ENCODE measurements around the gene TRPV2.
"Not testable (repeated sequence)": the region's sequence is repeated elsewhere in the genome, so short reads cannot be mapped to it uniquely, and the experiment has no call there.

GRCh38 chr17:16395887-16396286 lies 19.5 kb upstream of the TRPV2 start:
- TF ChIP-seq EZH2 (IDR thresholded peaks at IDR 0.05; ENCODE audit: low read depth, unreplicated experiment); CTCF (conservative IDR thresholded peaks at IDR 0.05; ENCODE audit: low read depth in 2 of 2); JUNB (IDR thresholded peaks at IDR 0.05; ENCODE audit: unreplicated experiment); STAT1 (IDR thresholded peaks at IDR 0.05; ENCODE audit: unreplicated experiment); POLR2AphosphoS5 (IDR thresholded peaks at IDR 0.05; ENCODE audit: low read depth); EZH2phosphoT487 (IDR thresholded peaks at IDR 0.05; ENCODE audit: unreplicated experiment); REST (IDR thresholded peaks at IDR 0.05; ENCODE audit: unreplicated experiment); CREB1 (CRISPR knock-in tag; IDR thresholded peaks at IDR 0.05; ENCODE audit: low read depth); NANOG (IDR thresholded peaks at IDR 0.05; ENCODE audit: borderline replicate concordance); ETS1 (IDR thresholded peaks at IDR 0.05); ZNF331 (CRISPR knock-in tag; IDR thresholded peaks at IDR 0.05; ENCODE audit: low read depth); ZNF114 (CRISPR knock-in tag; IDR thresholded peaks at IDR 0.05); ZNF462 (CRISPR knock-in tag; IDR thresholded peaks at IDR 0.05): not testable (repeated sequence)

Data from GM23338 (cell line).